ENCODE data around the gene COL17A1. TPM values are rescaled to one million over a fixed set of nuclear protein-coding genes. Genes with fewer than 3 reads are reported as not detected.
A peak's percentile ranks its signal among the peaks of the same experiment; 100 is the strongest.

The COL17A1 gene
- total RNA-seq, 4 donors from 2014 or later, result 0.17 to 0.29 (median 0.26) TPM; not detected in 1

- intact Hi-C loops (cut with DNase I), result no loop called here
- Histone ChIP-seq H3K27me3 (no peaks in the 10 kb centered on the region), H3K27ac (replicated peaks in 1 of 4) (no peak overlapping the region), H3K4me1 (no peaks in the 10 kb centered on the region), H3K9me3 (no peaks in the 10 kb centered on the region), H3K36me3 (peaks cover 0 to 25% (median 19%) of the 10 kb centered on the region in 4 donors), H3K4me3 (no peak overlapping the region)
- peak; percentile 91 for DNase-seq (ENCODE audit: extremely low spot score)
- WGBS, result 63% methylated on average over 3 of the region's 3 CpGs
- TF ChIP-seq EP300 (IDR thresholded peaks at IDR 0.05) (no peak), POLR2A (IDR thresholded peaks at IDR 0.05; ENCODE audit: low read depth) (no peak), CTCF (IDR thresholded peaks at IDR 0.05) (no peak), POLR2AphosphoS5 (IDR thresholded peaks at IDR 0.05) (no peak)
Observed at GRCh38 chr10:104036069-104036384, 49.7 kb downstream of the COL17A1 start.

- intact Hi-C loops (cut with DNase I), result no loop called here
- H3K36me3 ChIP-seq, result peaks cover 0 to 25% (median 22%) of the 10 kb centered on the region in 4 donors
- no peaks in the 10 kb centered on the region for H3K9me3 ChIP-seq
- 82% methylated on average over 15 of the region's 18 CpGs for WGBS
- DNase-seq (ENCODE audit: extremely low spot score), result peak; percentile 92
- no peak overlapping the region for H3K27ac ChIP-seq (replicated peaks in 1 of 4)
- no peaks in the 10 kb centered on the region for H3K27me3 ChIP-seq
- no peaks in the 10 kb centered on the region for H3K4me1 ChIP-seq
- TF ChIP-seq EP300 (IDR thresholded peaks at IDR 0.05) (no peak), CTCF (IDR thresholded peaks at IDR 0.05) (no peak), POLR2A (IDR thresholded peaks at IDR 0.05; ENCODE audit: low read depth) (no peak), POLR2AphosphoS5 (IDR thresholded peaks at IDR 0.05) (no peak)
- H3K4me3 ChIP-seq, result no peak overlapping the region
Observed at GRCh38 chr10:104035194-104036068, 50.2 kb downstream of the COL17A1 start.

- H3K9me3 ChIP-seq, result no peaks in the 10 kb centered on the region
Observed at GRCh38 chr10:104034401-104035193, 51.1 kb downstream of the COL17A1 start.

GRCh38 chr10:104033966-104034365, 51.7 kb downstream of the COL17A1 start:
- no peak for DNase-seq (ENCODE audit: extremely low spot score)

More at GRCh38 chr10:104034401-104035193, 51.1 kb downstream of the COL17A1 start:
- H3K4me1 ChIP-seq, result no peaks in the 10 kb centered on the region
- peaks cover under 1 to 31% (median 25%) of the 10 kb centered on the region in 4 donors for H3K36me3 ChIP-seq
- intact Hi-C loops (cut with DNase I), result no loop called here
- H3K4me3 ChIP-seq, result no peak overlapping the region
- H3K27me3 ChIP-seq, result no peaks in the 10 kb centered on the region
- TF ChIP-seq CTCF (IDR thresholded peaks at IDR 0.05), result no peak
- no peak for TF ChIP-seq POLR2A (IDR thresholded peaks at IDR 0.05; ENCODE audit: low read depth)
- TF ChIP-seq EP300 (IDR thresholded peaks at IDR 0.05), result no peak
- no peak for TF ChIP-seq POLR2AphosphoS5 (IDR thresholded peaks at IDR 0.05)
- no peak overlapping the region for H3K27ac ChIP-seq (replicated peaks in 1 of 4)
- DNase-seq (ENCODE audit: extremely low spot score), result peak; percentile 90
- WGBS, result 58% methylated on average over 11 of the region's 23 CpGs

More at GRCh38 chr10:104033966-104034365, 51.7 kb downstream of the COL17A1 start:
- Histone ChIP-seq H3K27ac (replicated peaks in 1 of 4) (no peak overlapping the region), H3K36me3 (peaks cover 6 to 36% (median 25%) of the 10 kb centered on the region in 4 donors), H3K4me3 (no peak overlapping the region), H3K27me3 (no peaks in the 10 kb centered on the region), H3K9me3 (no peaks in the 10 kb centered on the region), H3K4me1 (no peaks in the 10 kb centered on the region)
- TF ChIP-seq POLR2AphosphoS5 (IDR thresholded peaks at IDR 0.05) (no peak), POLR2A (IDR thresholded peaks at IDR 0.05; ENCODE audit: low read depth) (no peak), CTCF (IDR thresholded peaks at IDR 0.05) (no peak), EP300 (IDR thresholded peaks at IDR 0.05) (no peak)
- 87% methylated on average over 7 of the region's 11 CpGs for WGBS
- intact Hi-C loops (cut with DNase I), result no loop called here

Measured in esophagus muscularis mucosa (tissue), 4 donors.